LNCaP clone FGC (cell line): ENCODE results near the gene HSP90AA1.

Experiments
- DNase-seq: peaks from one replicate; pipeline ENCODE4 v3.0.0-alpha.2; 2011; ENCODE audit warnings: low read depth
- H3K4me3 ChIP-seq: 2 replicates; pipeline ENCODE4 v1.5.1; 2011; ENCODE audit warnings: mild to moderate bottlenecking, low read depth, low read length, control low read depth
- CTCF ChIP-seq: IDR thresholded peaks from 2 replicates; pipeline ENCODE4 v1.5.1; 2012; ENCODE audit warnings: mild to moderate bottlenecking; ENCODE audit not compliant: control insufficient read depth, insufficient read depth; ENCODE audit errors: extremely low read depth

Gene HSP90AA1

GRCh38 chr14:102092806-102093205, 6.0 kb upstream of the HSP90AA1 start:
- DNase-seq = no peak
- H3K4me3 ChIP-seq = no peak overlapping the region
- TF ChIP-seq CTCF = no peak

DNA sequence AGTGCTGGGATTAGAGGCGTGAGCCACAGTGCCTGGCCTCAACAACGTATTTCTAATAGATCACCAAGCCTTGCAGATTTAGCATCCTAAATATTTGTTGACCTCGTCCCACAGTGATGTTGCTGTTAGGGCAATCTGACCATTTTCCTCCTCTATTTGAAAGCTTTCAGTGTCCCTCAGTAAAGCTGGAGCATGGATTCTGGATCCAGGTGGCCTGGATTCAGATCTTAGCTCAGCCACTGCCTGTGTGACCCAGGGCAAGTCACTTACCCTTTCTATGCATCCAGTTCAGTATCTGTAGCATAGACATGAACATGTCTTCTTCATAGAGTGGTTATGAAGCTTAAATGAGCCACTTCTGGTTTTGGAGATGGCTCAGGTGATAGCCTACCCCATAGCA, 3.9 kb upstream of the HSP90AA1 start:
- no peak for TF ChIP-seq CTCF
- H3K4me3 ChIP-seq = no peak overlapping the region
- no peak for DNase-seq

DNA sequence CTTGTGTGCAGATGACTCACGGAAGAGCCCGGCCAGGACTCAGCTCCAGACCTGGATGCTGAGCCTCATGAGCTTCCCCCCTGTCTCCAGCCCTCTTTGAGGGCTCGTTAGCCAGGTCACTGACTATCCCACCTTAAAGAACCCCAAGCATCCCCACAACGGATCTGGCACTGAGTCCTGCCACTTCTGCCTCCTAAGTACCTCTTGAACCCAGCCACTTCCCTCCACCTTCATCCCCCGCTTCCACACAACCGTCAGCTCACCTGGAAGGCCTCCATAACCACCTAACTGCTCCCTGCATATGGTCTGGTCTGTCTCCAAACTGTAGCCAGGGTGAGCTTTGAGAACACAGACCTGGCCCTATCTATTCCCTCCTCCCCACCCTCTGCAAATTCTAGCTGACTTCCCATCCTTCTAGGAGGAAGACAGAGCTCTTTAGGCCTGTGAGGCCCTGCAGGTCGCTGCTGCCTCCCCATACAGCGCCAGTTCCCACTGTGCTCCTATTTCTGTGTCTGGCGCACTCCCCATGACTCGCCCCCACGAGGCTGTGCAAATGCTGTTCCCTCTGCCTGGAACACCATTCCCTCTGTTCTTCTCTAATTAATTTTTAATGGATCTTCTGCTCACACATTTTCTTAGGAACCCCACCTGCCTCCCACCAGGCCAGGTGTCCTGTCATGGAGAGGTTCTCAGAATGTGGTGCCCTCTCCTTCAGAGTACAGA, 2.9 kb upstream of the HSP90AA1 start:
- DNase-seq = no peak
- no peak for TF ChIP-seq CTCF
- no peak overlapping the region for H3K4me3 ChIP-seq

GRCh38 chr14:102088012-102088792, 1.4 kb upstream of the HSP90AA1 start:
- no peak for DNase-seq
- peak overlapping the region; percentile 64 for H3K4me3 ChIP-seq
- no peak for TF ChIP-seq CTCF

GRCh38 chr14:102087762-102088011, 843 bp upstream of the HSP90AA1 start:
- DNase-seq = no peak
- no peak for TF ChIP-seq CTCF
- H3K4me3 ChIP-seq = peak overlapping the region; percentile 64

DNA sequence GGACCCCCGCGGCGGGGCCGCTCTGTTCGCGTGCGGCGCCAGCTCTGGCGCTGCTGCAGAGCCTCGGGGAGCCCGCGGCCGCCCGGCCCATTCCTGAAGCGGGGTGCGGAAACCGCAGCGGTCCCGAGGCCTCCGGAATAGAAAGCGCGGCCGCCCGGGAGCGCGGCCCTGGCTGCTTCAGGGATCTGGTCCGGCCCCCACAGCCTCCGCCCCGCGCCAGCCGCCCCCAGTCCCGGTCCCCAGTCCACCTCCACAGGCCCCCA, 204 bp downstream of the HSP90AA1 start:
- no peak for DNase-seq
- no peak for TF ChIP-seq CTCF
- peak overlapping the region; percentile 80 for H3K4me3 ChIP-seq

- DNase-seq = no peak
- H3K4me3 ChIP-seq = peak overlapping the region; percentile 80
- TF ChIP-seq CTCF = no peak
These were observed 716 bp downstream of the HSP90AA1 start for GRCh38 chr14:102085948-102086708.
